B cell (primary cell): Measurements from ENCODE around the gene DENND4C. TPM values are rescaled to one million over a fixed set of nuclear protein-coding genes. Genes with fewer than 3 reads are reported as not detected.

ENCODE experiments used
- ATAC-seq: fragments of 200-7000 bp; cut with Tn5 transposase; one replicate; pipeline ENCODE4 v1.10.0; 2021; ENCODE audit warnings: low read depth, mild to moderate bottlenecking, moderate number of reproducible peaks, moderate library complexity
- CTCF ChIA-PET: fragments of 350-600 bp; sonication (Branson Sonifier 250); formaldehyde crosslinking; loops from one replicate; lab custom pipeline; 2021; ENCODE audit warnings: antibody characterized with exemption, inconsistent platforms; lab: Charles Lee
- POLR2A ChIA-PET: fragments of 350-600 bp; sonication (Branson Sonifier 250); formaldehyde crosslinking; loops from one replicate; lab custom pipeline; 2021; ENCODE audit warnings: antibody characterized with exemption; lab: Charles Lee
- DNase-seq: peaks from one replicate; pipeline ENCODE4 v3.0.0; 2013
- H2AFZ ChIP-seq: 2 replicates; pipeline ENCODE4 v1.6.1; 2012; ENCODE audit warnings: mild to moderate bottlenecking, low read depth, low read length; ENCODE audit not compliant: insufficient read depth, poor library complexity, severe bottlenecking
- H3K27ac ChIP-seq, 2 donors: 1 replicate in 1 of 2; 2 replicates in 1 of 2; pipeline ENCODE4 v1.5.1; 2012 to 2013; ENCODE audit warnings: low read length in 2 of 2, mild to moderate bottlenecking in 2 of 2, moderate library complexity in 1 of 2
- H3K27me3 ChIP-seq, 4 experiments: fragments of 200-600 bp in 1 of 4; sonication (generic) in 1 of 4; replicated peaks in 1 of 4; 1 replicate in 2 of 4; 2 replicates in 2 of 4; pipeline versions ENCODE4 v1.6.1 to v1.7.0; 2013 to 2016; ENCODE audit warnings: low read length in 3 of 4, mild to moderate bottlenecking in 2 of 4, mixed read lengths in 1 of 4, moderate library complexity in 1 of 4; ENCODE audit not compliant: insufficient read depth in 4 of 4, control insufficient read depth in 3 of 4; ENCODE audit errors: control extremely low read depth in 1 of 4
- H3K36me3 ChIP-seq, 2 experiments: replicated peaks in 1 of 2; 1 replicate in 1 of 2; 2 replicates in 1 of 2; pipeline versions ENCODE4 v1.6.1 to v1.7.1; 2013; ENCODE audit warnings: low read length in 1 of 2; ENCODE audit not compliant: insufficient read depth in 2 of 2, control insufficient read depth in 1 of 2; ENCODE audit errors: control extremely low read depth in 1 of 2, extremely low read depth in 1 of 2
- H3K4me1 ChIP-seq, 2 donors: fragments of 200-600 bp in 1 of 2; sonication (generic) in 1 of 2; 1 replicate in 1 of 2; 2 replicates in 1 of 2; pipeline versions ENCODE4 v1.5.1 to v1.6.1; 2013 to 2017; ENCODE audit warnings: low read length in 2 of 2; ENCODE audit not compliant: control insufficient read depth in 2 of 2, insufficient read depth in 2 of 2
- H3K4me2 ChIP-seq: replicated peaks from 2 replicates; pipeline ENCODE3; 2012; ENCODE audit warnings: mild to moderate bottlenecking, low read depth, low read length; ENCODE audit not compliant: poor library complexity, severe bottlenecking
- H3K4me3 ChIP-seq, 5 experiments: fragments of 200-600 bp in 1 of 5; sonication (generic) in 1 of 5; 1 replicate in 3 of 5; 2 replicates in 2 of 5; pipeline versions ENCODE4 v1.5.1 to v1.7.0; 2011 to 2016; ENCODE audit warnings: low read length in 4 of 5, mild to moderate bottlenecking in 4 of 5, low read depth in 2 of 5, control low read depth in 1 of 5, moderate library complexity in 1 of 5; ENCODE audit not compliant: insufficient read depth in 1 of 5; ENCODE audit errors: control extremely low read depth in 1 of 5, extremely low read depth in 1 of 5
- H3K79me2 ChIP-seq: fragments of 200-600 bp; sonication (generic); one replicate; pipeline ENCODE4 v1.6.0; 2016; ENCODE audit warnings: low read length; ENCODE audit not compliant: control insufficient read depth, insufficient read depth
- H3K9ac ChIP-seq: fragments of 200-600 bp; sonication (generic); 2 replicates; pipeline ENCODE4 v1.6.1; 2017; ENCODE audit warnings: mild to moderate bottlenecking, low read length, moderate library complexity
- H3K9me3 ChIP-seq, 3 donors: one replicate each; pipeline versions ENCODE4 v1.6.1 to v1.7.1; 2013; ENCODE audit warnings: low read length in 2 of 3; ENCODE audit not compliant: control insufficient read depth in 2 of 3, insufficient read depth in 1 of 3; ENCODE audit errors: control extremely low read depth in 1 of 3
- H4K20me1 ChIP-seq: 2 replicates; pipeline ENCODE4 v1.6.0; 2012; ENCODE audit warnings: mild to moderate bottlenecking, low read length; ENCODE audit not compliant: insufficient read depth, control insufficient read depth, poor library complexity, severe bottlenecking
- H3K27ac Mint-ChIP-seq: one replicate; pipeline ENCODE4 v1.8.0; 2021; ENCODE audit warnings: mixed read lengths
- H3K27me3 Mint-ChIP-seq: one replicate; pipeline ENCODE4 v1.8.0; 2021; ENCODE audit warnings: mixed read lengths
- H3K4me1 Mint-ChIP-seq: one replicate; pipeline ENCODE4 v1.8.0; 2021; ENCODE audit warnings: mixed read lengths
- H3K4me3 Mint-ChIP-seq: one replicate; pipeline ENCODE4 v1.8.0; 2021; ENCODE audit warnings: mixed read lengths
- H3K9me3 Mint-ChIP-seq: one replicate; pipeline ENCODE4 v1.8.0; 2022; ENCODE audit warnings: mixed read lengths; ENCODE audit not compliant: insufficient read depth
- CTCF ChIP-seq: fragments of 200-600 bp; IDR thresholded peaks from one replicate; pipeline ENCODE4 v1.8.0; 2022; ENCODE audit warnings: antibody characterized with exemption, mild to moderate bottlenecking
- EZH2 ChIP-seq: IDR thresholded peaks from 2 replicates; pipeline ENCODE4 v1.6.1; 2012; ENCODE audit warnings: borderline replicate concordance, low read depth, mild to moderate bottlenecking, moderate library complexity, low read length; ENCODE audit not compliant: insufficient read depth, poor library complexity, severe bottlenecking
- WGBS: methylation state at CpG from one replicate; pipeline ENCODE4 v1.1.5; 2013; ENCODE audit warnings: missing lambda C conversion rate; ENCODE audit not compliant: insufficient coverage; 5-methylcytosine and 5-hydroxymethylcytosine counted together
- intact Hi-C: fragments of 100-400 bp; cut with micrococcal nuclease; formaldehyde crosslinking; loops from one replicate; pipeline ENCODE4 v1.10.0; 2022
- polyA plus RNA-seq: library from polyadenylated mRNA; depleted of rRNA; stranded (reverse); fragments of >200 nt; gene quantifications from 2 replicates; pipeline ENCODE4 v1.2.3, GENCODE V29; 2012
- total RNA-seq, 2 donors: library from RNA; stranded (reverse); fragments of 120-200 nt in 1 of 2; gene quantifications; 1 replicate in 1 of 2; 2 replicates in 1 of 2; pipeline versions ENCODE4 v1.2.3 to v1.2.4, GENCODE V29; 2013 to 2022

DENND4C gene
- total and polyA plus RNA-seq, 2 donors (not counting 1 experiment from before 2014, with no cell fraction given), result 9.9 to 52.4 TPM

GRCh38 chr9:19408693-19409400 lies 178.4 kb downstream of the DENND4C start, which contains the start of gene ACER2:
TSS of gene ACER2 (plus strand) at chr9:19409009. CDS start at chr9:19409085, 76 bp downstream.
- peak within 1 kb of the TSS; percentile 77 to 94 (median 92) for H3K4me3 ChIP-seq
- Mint-ChIP-seq H3K27me3 (no peaks in the 10 kb centered on the region), H3K27ac (peak within 1 kb of the TSS; percentile 86), H3K9me3 (no peaks in the 10 kb centered on the region), H3K4me1 (peaks cover 12% of the 10 kb centered on the region), H3K4me3 (peak within 1 kb of the TSS; percentile 94)
- peak; percentile 92 for DNase-seq
- no peaks in the 10 kb centered on the region for H3K27me3 ChIP-seq
- peak within 1 kb of the TSS; percentile 97 for H2AFZ ChIP-seq
- ChIA-PET POLR2A (interaction anchor here (1.9 kb wide), 1 partner anchor 29 kb away, joined by 7 read pairs; the partner anchor contains the start of gene RPS6), CTCF (interaction anchor here (1.5 kb wide), 2 partner anchors 48 to 56 kb away, joined by 4 to 5 read pairs; no protein-coding TSS in a partner anchor)
- H3K4me1 ChIP-seq, result peaks cover 12 to 15% of the 10 kb centered on the region in 2 donors
- peak within 1 kb of the TSS; percentile 95 for H3K4me2 ChIP-seq
- H3K36me3 ChIP-seq, result no peaks in the 10 kb centered on the region
- ATAC-seq, result peak; percentile 97
- peaks cover 0 to 5% (median 0%) of the 10 kb centered on the region in 3 donors for H3K9me3 ChIP-seq
- peak within 1 kb of the TSS; percentile 86 for H3K9ac ChIP-seq
- peak within 1 kb of the TSS; percentile 31 to 51 for H3K27ac ChIP-seq
- intact Hi-C loops, result loop anchor here (1.0 to 5.0 kb wide), 4 partner anchors 29 to 1273 kb away; partner anchors contain the start of genes FOCAD, RPS6 and RRAGA
- no peaks in the 10 kb centered on the region for H4K20me1 ChIP-seq
- H3K79me2 ChIP-seq, result peaks cover 4% of the 10 kb centered on the region
- TF ChIP-seq CTCF, result no peak
- TF ChIP-seq EZH2, result no peak
- WGBS, result under 1% methylated on average over 60 of the region's 61 CpGs
